ENCODE measurements around the gene TUBGCP6.

TUBGCP6 gene

DNA sequence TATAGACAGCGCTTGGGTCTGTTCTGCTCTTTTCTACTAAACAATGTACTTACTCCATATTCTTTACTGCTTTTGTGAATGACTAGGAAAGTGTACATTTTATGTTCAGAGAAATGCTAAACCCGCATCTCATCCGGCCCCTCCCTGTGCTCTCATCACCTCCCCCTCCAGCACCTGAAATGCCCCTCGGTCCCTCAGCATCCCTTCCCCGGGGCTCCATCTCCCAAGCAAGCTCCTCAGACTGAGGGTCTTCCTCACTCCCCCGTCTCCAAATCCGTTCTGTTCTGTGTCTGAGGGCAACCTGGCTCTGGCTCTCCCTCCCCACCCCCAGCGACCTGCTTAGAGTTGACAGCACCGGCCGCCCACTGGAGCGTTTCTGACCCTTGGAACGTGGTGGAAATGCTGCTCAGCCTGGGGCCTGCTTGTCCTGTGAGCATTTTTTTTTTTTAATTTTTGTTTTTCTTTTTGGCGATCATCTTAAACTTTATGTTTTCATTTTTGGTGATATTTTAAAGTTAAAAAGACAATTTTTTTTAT, 42.6 kb downstream of the TUBGCP6 start:
- no peak overlapping the region for H2BK5ac ChIP-seq (ENCODE audit: low read depth, low read length, poor library complexity)
- H3K79me2 ChIP-seq (ENCODE audit: control insufficient read depth, insufficient read depth, low read length, poor library complexity), result peaks cover 10% of the 10 kb centered on the region
- H4K12ac ChIP-seq (ENCODE audit: low read depth, low read length), result no peak overlapping the region
- H4K8ac ChIP-seq (ENCODE audit: low read depth, low read length), result no peak overlapping the region
- no peak overlapping the region for H3K18ac ChIP-seq (ENCODE audit: low read length)
- WGBS (ENCODE audit: extremely low coverage, insufficient coverage, insufficient read length), result no CpG with 5 or more reads among the region's 13 CpGs
- peaks cover 8 to 13% of the 10 kb centered on the region in 2 experiments for H3K4me1 ChIP-seq (ENCODE audit: control insufficient read depth in 1 of 2, insufficient read depth in 2 of 2, low read length in 2 of 2)
- H4K91ac ChIP-seq (ENCODE audit: low read depth, low read length), result no peak overlapping the region
- no peak overlapping the region for H3K9ac ChIP-seq (ENCODE audit: low read length)
- no peak overlapping the region for H2BK120ac ChIP-seq (ENCODE audit: insufficient read depth, low read length, poor library complexity)
- H3K27ac ChIP-seq (ENCODE audit: low read depth, low read length), result no peak overlapping the region
- H3K23ac ChIP-seq (ENCODE audit: low read length), result no peak overlapping the region
- H3K4ac ChIP-seq (ENCODE audit: low read depth, low read length), result no peak overlapping the region
- H3K14ac ChIP-seq (ENCODE audit: low read length), result no peak overlapping the region
- no peak overlapping the region for H2AK5ac ChIP-seq (ENCODE audit: low read length)
- no peak overlapping the region for H2BK12ac ChIP-seq (ENCODE audit: low read length)
- H3K4me3 ChIP-seq (ENCODE audit: low read depth, low read length), result peak overlapping the region; percentile 95
- H3K79me1 ChIP-seq (ENCODE audit: low read length), result peaks cover 8% of the 10 kb centered on the region
- H3K27me3 ChIP-seq (ENCODE audit: insufficient read depth, low read length), result no peaks in the 10 kb centered on the region
- peaks cover 1% of the 10 kb centered on the region for H3K9me3 ChIP-seq (ENCODE audit: insufficient read depth, low read depth, low read length)
- no peak overlapping the region for H2AFZ ChIP-seq (ENCODE audit: insufficient read depth, low read length, poor library complexity)
- DNase-seq, result no peak
- peak overlapping the region; percentile 98 for H3K4me2 ChIP-seq (ENCODE audit: low read length)
- H3K36me3 ChIP-seq (ENCODE audit: control insufficient read depth in 1 of 2, insufficient read depth in 2 of 2, low read length in 2 of 2), result peaks cover 27 to 34% of the 10 kb centered on the region in 2 experiments

DNA sequence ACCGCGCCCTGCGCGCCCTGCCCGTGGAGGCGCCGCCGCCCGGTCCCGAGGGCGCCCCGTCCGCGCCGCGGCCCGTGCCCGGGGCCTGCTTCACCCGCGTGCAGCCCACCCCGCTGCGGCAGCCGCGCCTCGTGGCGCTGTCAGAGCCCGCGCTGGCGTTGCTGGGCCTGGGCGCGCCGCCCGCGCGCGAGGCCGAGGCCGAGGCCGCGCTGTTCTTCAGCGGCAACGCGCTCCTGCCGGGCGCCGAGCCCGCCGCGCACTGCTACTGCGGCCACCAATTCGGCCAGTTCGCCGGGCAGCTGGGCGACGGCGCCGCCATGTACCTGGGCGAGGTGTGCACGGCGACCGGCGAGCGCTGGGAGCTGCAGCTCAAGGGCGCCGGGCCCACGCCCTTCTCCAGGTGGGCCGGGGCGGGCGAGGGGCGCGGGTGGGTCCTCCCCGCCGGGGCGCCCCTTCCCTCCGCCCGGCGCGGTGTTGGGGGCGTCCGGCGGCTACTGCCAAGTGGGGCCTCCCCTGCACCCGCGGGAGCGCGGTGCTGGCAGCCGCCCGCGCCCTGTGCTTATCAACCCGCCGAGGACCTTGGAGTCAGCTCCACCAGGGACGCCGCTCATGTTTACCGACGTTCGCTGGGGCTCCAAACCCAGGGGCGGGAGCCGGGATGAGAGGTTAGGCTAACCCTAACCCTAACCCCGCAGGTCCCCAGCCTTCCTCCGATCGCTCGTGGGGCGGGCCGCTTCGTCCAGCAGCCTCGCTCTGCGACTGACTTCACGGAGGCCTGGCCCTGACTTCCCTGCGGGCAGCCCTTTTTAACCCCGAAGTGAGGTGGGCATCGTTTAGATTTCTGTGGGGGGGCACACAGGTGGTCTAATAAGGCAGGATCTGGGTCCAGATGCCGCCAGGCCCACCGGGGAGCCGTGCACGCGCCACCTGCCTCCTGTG, 43.4 kb downstream of the TUBGCP6 start:
- Histone ChIP-seq H3K4me2 (ENCODE audit: low read length) (peak overlapping the region; percentile 98), H2BK120ac (ENCODE audit: insufficient read depth, low read length, poor library complexity) (no peak overlapping the region), H3K14ac (ENCODE audit: low read length) (peak overlapping the region; percentile 47), H2AFZ (ENCODE audit: insufficient read depth, low read length, poor library complexity) (peak overlapping the region; percentile 94), H3K27me3 (ENCODE audit: insufficient read depth, low read length) (no peaks in the 10 kb centered on the region), H3K79me1 (ENCODE audit: low read length) (peaks cover 8% of the 10 kb centered on the region), H3K18ac (ENCODE audit: low read length) (peak overlapping the region; percentile 69), H3K9ac (ENCODE audit: low read length) (peak overlapping the region; percentile 97), H4K12ac (ENCODE audit: low read depth, low read length) (peak overlapping the region; percentile 35), H2BK5ac (ENCODE audit: low read depth, low read length, poor library complexity) (peak overlapping the region; percentile 58), H2AK5ac (ENCODE audit: low read length) (peak overlapping the region; percentile 35), H3K79me2 (ENCODE audit: control insufficient read depth, insufficient read depth, low read length, poor library complexity) (peaks cover 10% of the 10 kb centered on the region), H3K4me3 (ENCODE audit: low read depth, low read length) (peak overlapping the region; percentile 95), H3K23ac (ENCODE audit: low read length) (no peak overlapping the region), H3K9me3 (ENCODE audit: insufficient read depth, low read depth, low read length) (peaks cover 1% of the 10 kb centered on the region), H3K4me1 (ENCODE audit: control insufficient read depth in 1 of 2, insufficient read depth in 2 of 2, low read length in 2 of 2) (peaks cover 8 to 13% of the 10 kb centered on the region in 2 experiments), H4K91ac (ENCODE audit: low read depth, low read length) (peak overlapping the region; percentile 88), H4K8ac (ENCODE audit: low read depth, low read length) (peak overlapping the region; percentile 88), H2BK12ac (ENCODE audit: low read length) (no peak overlapping the region), H3K27ac (ENCODE audit: low read depth, low read length) (no peak overlapping the region), H3K4ac (ENCODE audit: low read depth, low read length) (peak overlapping the region; percentile 72), H3K36me3 (ENCODE audit: control insufficient read depth in 1 of 2, insufficient read depth in 2 of 2, low read length in 2 of 2) (peaks cover 31 to 36% of the 10 kb centered on the region in 2 experiments)
- no CpG with 5 or more reads among the region's 115 CpGs for WGBS (ENCODE audit: extremely low coverage, insufficient coverage, insufficient read length)
- peak in 1 of 2 donors; percentile 33 for DNase-seq

DNA sequence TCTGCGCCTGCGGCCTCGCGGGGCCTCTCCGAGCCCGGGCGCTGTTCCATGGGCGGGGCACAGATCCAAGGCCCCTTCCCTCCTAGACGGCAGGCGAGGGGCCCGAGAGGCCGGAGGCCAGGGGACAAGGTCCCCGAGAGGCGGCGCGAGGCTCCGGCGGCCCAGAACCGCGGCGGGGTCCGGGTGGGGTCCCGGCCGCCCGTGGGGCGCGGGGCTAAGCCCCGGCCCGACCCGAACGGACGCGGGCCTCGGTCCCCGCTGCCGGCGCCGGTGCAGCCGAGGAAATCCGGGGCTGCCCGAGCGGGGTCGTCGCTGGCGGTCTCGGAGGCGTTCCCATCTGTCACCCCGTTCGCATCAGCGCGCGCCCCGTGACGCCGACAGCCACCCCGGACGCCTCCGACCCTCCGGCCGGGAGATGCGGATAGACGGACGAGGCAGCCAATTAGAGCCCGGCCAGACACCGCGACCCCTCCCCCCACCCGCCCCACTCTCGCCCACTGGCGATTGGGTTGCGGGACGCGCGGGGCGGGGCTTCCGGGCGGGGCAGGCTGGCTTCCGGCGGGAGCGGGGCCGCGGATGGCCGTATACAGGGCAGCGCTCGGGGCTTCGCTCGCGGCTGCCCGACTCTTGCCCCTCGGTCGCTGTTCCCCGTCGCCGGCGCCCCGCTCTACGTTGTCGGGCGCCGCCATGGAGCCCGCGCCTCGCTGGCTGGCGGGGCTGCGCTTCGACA, 44.2 kb downstream of the TUBGCP6 start, which contains the start of gene SELENOO:
Gene SELENOO (plus strand): TSS at position 551 of the 730 bp plus-strand sequence. CDS start 26 bp downstream, at position 577.
- no peak within 1 kb of the TSS for H3K27ac ChIP-seq (ENCODE audit: low read depth, low read length)
- H3K14ac ChIP-seq (ENCODE audit: low read length), result peak within 1 kb of the TSS; percentile 61
- H3K79me2 ChIP-seq (ENCODE audit: control insufficient read depth, insufficient read depth, low read length, poor library complexity), result peaks cover 10% of the 10 kb centered on the region
- H3K79me1 ChIP-seq (ENCODE audit: low read length), result peaks cover 8% of the 10 kb centered on the region
- H2AFZ ChIP-seq (ENCODE audit: insufficient read depth, low read length, poor library complexity), result peak within 1 kb of the TSS; percentile 94
- H3K27me3 ChIP-seq (ENCODE audit: insufficient read depth, low read length), result no peaks in the 10 kb centered on the region
- H3K23ac ChIP-seq (ENCODE audit: low read length), result no peak within 1 kb of the TSS
- H4K12ac ChIP-seq (ENCODE audit: low read depth, low read length), result peak within 1 kb of the TSS; percentile 62
- H3K4me3 ChIP-seq (ENCODE audit: low read depth, low read length), result peak within 1 kb of the TSS; percentile 95
- WGBS (ENCODE audit: extremely low coverage, insufficient coverage, insufficient read length), result no CpG with 5 or more reads among the region's 105 CpGs
- peak within 1 kb of the TSS; percentile 12 for H2BK120ac ChIP-seq (ENCODE audit: insufficient read depth, low read length, poor library complexity)
- peak; percentile 75 to 84 for DNase-seq
- peak within 1 kb of the TSS; percentile 88 for H4K8ac ChIP-seq (ENCODE audit: low read depth, low read length)
- H3K4me2 ChIP-seq (ENCODE audit: low read length), result peak within 1 kb of the TSS; percentile 98
- peak within 1 kb of the TSS; percentile 72 for H3K4ac ChIP-seq (ENCODE audit: low read depth, low read length)
- H2AK5ac ChIP-seq (ENCODE audit: low read length), result peak within 1 kb of the TSS; percentile 42
- H3K4me1 ChIP-seq (ENCODE audit: control insufficient read depth in 1 of 2, insufficient read depth in 2 of 2, low read length in 2 of 2), result peaks cover 8 to 13% of the 10 kb centered on the region in 2 experiments
- H3K9ac ChIP-seq (ENCODE audit: low read length), result peak within 1 kb of the TSS; percentile 97
- H4K91ac ChIP-seq (ENCODE audit: low read depth, low read length), result peak within 1 kb of the TSS; percentile 88
- peak within 1 kb of the TSS; percentile 69 for H3K18ac ChIP-seq (ENCODE audit: low read length)
- H3K9me3 ChIP-seq (ENCODE audit: insufficient read depth, low read depth, low read length), result peaks cover 1% of the 10 kb centered on the region
- peaks cover 31 to 37% of the 10 kb centered on the region in 2 experiments for H3K36me3 ChIP-seq (ENCODE audit: control insufficient read depth in 1 of 2, insufficient read depth in 2 of 2, low read length in 2 of 2)
- H2BK12ac ChIP-seq (ENCODE audit: low read length), result no peak within 1 kb of the TSS
- H2BK5ac ChIP-seq (ENCODE audit: low read depth, low read length, poor library complexity), result peak within 1 kb of the TSS; percentile 59
